ENCODE data around the gene RAB40A.

DNA sequence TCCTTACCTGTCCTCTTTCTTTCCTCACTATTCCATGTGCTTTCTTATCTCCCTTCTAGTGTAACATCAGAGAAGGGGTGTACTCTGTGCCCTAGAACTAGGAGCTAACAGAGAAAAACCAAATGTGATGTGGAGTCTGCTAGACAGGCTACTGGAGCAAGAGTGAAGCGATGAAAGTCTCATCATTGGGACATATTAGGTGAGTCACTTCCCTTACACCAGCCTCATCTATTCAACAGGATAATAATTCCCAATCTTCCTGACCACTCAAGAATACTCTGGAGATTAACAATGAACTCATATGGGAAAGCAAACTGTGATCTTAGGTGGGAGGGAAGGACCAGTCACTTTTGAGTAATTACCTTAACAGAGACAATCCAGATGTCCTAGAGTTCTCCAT lies 58.1 kb downstream of the RAB40A start:
- TF ChIP-seq, protein P1, sequence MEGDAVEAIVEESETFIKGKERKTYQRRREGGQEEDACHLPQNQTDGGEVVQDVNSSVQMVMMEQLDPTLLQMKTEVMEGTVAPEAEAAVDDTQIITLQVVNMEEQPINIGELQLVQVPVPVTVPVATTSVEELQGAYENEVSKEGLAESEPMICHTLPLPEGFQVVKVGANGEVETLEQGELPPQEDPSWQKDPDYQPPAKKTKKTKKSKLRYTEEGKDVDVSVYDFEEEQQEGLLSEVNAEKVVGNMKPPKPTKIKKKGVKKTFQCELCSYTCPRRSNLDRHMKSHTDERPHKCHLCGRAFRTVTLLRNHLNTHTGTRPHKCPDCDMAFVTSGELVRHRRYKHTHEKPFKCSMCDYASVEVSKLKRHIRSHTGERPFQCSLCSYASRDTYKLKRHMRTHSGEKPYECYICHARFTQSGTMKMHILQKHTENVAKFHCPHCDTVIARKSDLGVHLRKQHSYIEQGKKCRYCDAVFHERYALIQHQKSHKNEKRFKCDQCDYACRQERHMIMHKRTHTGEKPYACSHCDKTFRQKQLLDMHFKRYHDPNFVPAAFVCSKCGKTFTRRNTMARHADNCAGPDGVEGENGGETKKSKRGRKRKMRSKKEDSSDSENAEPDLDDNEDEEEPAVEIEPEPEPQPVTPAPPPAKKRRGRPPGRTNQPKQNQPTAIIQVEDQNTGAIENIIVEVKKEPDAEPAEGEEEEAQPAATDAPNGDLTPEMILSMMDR (IDR thresholded peaks at IDR 0.05 in 8 of 11, conservative IDR thresholded peaks at IDR 0.05 in 3 of 11), result no peak
- no peak for TF ChIP-seq POLR2A (IDR thresholded peaks at IDR 0.05)
